Stimulated activated CD4-positive, alpha-beta T cell treated with anti-CD3 and anti-CD28 coated beads, Interleukin-2, amount 100 ng/mL, for 4 hours (primary cell): Measurements from ENCODE around the gene SHISA8.

Experiments used
- DNase-seq: peaks from one replicate; pipeline ENCODE4 v3.0.0-alpha.2; 2020; ENCODE audit warnings: low read depth

SHISA8 gene

DNA sequence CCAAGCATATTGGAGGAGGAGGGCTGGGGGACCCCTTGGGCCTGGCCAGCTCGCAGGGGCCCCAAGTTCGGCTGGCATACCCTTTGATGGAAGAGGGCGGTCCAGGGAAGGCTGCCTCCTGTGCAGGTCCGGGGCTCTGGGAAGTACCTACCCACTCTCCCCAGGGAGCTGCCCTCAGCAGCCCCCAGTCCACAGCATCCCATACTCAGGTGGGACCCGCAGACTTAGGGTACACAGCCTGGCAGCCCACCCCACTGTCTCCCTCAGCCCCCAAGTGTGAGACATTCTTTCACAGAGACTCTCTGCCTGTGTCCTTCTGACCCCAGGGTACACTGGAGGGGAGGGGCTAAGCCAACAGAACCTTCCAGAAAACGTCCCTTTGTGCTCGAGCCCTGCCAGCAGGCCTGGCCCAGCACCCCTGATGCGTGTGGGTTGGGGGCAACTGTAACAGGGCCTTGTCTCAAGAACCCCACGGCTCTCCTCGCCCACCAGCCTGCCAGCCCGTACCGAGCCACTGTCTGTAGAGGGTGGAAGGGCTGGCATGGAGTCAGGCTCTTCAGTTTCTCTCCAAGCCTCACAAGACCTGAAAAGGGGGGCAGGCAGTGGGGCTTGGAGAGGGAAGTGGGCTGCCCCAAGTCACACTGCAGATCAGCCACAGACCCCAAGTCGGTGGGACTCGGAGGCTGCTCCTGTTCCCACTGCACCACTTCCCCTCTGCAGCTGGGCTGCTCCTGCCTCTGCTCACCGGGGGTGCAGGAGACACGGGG is 18.7 kb upstream of the SHISA8 start:
- no peak for DNase-seq

- no peak for DNase-seq
Measured at GRCh38 chr22:41932353-41932752, 17.5 kb upstream of the SHISA8 start.

DNA sequence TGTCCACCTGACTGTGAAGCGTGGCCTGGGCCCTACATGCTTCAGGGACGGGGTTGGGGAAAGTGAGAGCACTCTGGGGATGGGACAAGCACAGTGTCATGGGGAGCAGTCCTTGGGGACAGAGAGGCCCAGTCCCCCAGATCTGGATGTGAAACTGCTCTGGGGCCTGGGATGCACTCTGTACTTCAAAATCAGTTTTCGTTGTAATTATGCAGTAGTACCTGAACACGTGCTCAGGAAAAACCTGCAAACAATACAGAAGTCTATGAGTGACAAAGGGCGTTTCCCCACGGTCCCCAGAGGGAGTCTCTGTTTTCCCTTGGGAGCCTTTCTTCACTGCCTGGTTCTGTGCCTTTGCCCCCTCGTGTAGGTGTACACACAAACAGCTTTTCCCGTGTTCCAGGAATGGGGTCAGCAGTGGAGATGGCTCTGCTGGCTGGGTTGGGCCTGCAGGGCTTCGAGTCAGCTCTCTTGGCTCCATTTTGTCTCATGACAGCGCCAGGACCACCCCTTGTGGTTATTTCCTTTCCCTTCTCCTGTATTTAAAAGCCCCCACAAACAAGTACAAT is 16.9 kb upstream of the SHISA8 start:
- no peak for DNase-seq

DNA sequence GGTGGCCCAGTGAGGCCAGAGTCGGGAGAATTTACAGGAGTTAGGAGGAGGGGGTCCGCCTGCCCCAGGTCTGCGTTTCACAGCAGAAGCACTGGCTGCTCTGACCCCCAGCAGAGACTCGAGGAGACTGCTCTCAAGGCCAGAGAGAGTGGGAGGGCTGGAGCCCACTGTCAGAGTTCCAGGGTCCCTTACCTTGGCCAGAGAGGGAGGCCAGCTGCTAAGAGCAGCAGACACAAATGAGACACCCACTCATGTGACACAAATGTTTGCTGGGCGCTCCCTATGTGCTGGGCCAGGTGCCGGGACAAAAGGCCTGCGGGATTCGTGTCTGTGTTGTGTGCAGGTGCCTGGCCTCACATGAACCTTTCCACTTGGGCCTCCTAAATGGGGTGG is 14.5 kb upstream of the SHISA8 start:
- no peak for DNase-seq

GRCh38 chr22:41928593-41929417 is 13.9 kb upstream of the SHISA8 start:
- DNase-seq = no peak

DNA sequence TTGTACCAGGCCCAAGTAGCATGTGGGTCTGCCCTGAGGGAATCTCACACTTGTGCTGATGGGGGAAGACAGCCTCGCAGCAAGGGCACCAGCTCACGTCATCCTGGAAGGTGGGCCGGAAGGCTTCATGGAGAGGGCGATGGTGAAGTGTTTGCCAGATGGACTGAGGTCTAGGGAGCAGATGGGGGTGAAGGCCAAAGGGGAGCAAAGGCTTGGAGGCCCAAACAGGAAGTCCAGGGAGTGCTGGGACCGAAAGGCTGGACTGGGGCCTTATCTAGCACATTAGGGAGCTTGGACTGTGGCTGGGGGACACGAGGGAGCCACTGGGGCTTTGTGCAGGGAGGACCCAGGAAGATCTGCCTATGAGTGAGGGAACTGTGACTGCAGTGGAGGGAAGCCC is 12.9 kb upstream of the SHISA8 start:
- no peak for DNase-seq

DNA sequence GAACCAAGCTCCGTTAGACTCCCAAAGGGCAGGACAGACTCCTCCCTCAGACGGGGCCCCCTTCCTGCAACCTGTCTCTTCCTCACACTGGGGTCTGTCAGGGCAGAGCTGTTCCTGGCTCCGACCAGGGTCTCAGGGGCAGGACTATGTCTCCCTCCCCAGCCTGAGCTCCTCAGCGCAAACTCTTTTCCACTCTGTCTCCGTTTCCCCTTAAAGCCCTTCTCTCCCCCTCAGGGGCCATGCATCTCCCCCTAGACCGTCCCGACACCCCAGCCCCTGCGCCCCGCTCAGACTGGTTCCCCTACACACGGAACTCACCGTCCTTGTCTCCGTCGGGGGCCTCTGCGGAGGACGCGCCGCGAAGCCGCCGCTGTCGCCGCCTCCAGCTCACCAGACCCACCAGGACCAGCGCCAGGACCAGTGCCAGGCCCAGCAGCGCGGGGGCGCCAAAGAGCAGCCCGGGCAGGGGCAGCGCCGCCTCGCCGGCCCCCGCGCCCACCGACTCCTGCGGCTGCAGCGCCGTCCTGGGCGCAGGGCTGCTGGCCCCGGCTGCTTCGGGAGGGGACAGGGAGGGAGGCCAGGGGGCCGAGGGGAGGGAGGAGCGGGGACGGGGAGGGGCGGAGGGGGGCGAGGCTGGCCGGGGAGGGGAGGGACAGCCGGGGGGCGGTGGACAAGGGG is 11.0 kb upstream of the SHISA8 start:
- DNase-seq = peak; percentile 62

DNA sequence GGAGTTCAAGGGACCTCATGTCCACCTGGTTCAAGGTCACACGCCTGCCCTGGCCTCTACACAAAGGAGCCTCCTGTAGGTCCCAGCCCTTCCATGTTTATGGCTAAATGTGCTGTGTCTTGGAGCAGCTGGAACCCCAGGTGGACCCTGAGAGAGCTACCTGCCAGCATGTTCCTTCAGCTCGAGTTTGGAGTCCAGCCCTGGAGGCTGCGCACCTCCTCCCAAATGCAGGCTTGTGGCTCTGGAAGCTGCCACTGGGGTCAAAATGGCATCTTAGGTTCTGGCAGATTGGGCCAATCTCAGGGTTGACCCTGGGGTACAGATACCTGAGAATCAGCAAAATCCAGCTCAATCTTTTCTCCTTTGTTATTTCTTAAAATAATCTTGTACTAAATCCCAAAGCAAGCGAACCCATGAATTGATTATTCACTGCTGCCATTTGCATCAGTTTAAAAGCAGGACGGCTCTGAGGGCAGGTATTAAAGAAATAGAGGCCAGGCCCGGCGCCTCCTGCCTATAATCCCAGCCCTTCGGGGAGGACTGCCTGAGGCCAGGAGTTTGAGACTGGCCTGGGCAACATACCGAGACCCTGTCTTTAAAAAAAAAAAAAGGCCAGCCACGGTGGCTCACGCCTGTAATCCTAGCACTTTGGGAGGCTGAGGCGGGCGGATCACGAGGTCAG is 8.9 kb upstream of the SHISA8 start:
- DNase-seq = no peak

- no peak for DNase-seq
Measured at GRCh38 chr22:41922940-41923594, 8.2 kb upstream of the SHISA8 start.

- DNase-seq = no peak
Measured at GRCh38 chr22:41922328-41922727, 7.5 kb upstream of the SHISA8 start.

DNA sequence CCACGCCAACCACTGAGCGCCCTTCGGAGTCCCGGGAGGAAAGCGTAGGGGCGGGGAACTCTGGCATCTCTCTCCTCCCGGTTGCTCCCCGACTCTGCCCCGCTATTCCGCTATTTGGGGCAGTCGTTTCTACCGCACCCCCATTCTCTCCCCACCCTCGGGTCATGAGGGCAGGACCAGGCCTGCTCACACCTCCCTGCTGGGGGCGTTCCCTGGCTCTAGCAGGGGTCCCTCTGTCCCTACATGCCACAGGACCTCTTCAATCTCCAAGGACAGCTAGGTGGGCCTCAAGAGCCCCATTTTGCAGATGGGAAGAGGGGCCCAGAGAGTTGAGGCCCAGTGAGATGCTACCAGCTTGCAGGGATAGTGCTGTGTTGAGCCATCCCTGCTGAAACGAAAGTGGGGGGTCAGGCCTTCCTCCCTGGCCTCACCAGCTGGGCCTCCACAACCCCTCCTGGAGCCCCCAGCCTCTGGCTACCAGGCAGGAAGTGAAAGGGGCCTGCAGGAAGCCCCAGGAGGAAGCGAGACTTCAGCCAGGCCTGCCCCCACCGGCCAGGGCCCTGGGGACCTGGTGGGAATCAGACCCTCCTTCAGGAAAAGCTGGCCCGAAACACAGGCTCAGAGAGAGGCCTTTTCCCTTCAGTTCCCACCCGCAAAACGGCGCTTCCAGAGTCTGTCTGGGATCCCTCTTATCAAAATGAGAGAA is 5.5 kb upstream of the SHISA8 start:
- no peak for DNase-seq

- DNase-seq = peak; percentile 57
Measured at GRCh38 chr22:41919357-41920224, 4.7 kb upstream of the SHISA8 start.

- DNase-seq = no peak
Measured at GRCh38 chr22:41917903-41918791, 3.3 kb upstream of the SHISA8 start.

GRCh38 chr22:41917375-41917902 is 2.6 kb upstream of the SHISA8 start:
- DNase-seq = no peak

DNA sequence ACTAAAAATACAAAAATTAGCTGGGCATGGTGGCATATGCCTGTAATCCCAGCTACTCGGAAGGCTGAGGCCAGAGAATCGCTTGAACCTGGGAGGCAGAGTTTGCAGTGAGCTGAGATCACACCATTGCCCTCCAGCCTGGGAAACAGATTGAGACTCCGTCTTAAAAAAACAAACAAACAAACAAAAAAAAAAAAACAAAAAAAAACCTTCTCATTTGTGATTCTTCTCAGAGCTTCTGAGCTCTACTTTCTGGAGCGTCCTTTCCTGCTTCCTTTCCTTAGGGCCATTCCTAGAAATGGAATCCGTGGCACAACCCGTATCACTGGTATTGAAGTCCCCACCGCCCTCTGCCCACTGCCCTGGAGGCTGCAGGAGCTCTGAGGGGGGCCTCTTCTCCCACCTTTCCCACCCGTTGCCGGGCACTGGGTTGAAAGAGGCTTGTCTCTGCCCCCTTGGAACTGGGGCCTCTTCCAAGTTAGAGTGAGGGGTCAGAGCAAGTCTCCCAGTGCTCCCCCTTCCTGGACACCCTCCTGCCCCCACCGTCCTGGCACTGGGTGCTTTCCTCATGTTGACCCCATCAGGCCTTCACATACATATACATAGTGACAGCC is 2.0 kb upstream of the SHISA8 start:
- DNase-seq = no peak

GRCh38 chr22:41915786-41916493 is 1.1 kb upstream of the SHISA8 start:
- DNase-seq = no peak

GRCh38 chr22:41914611-41915034 is 251 bp downstream of the SHISA8 start:
- DNase-seq = no peak
